Endodermal cell (in vitro differentiated cells): ENCODE results near the gene CHMP4A. TPM values are rescaled to one million over a fixed set of nuclear protein-coding genes. Genes with fewer than 3 reads are reported as not detected.

Experiments used
- DNase-seq: peaks from one replicate; pipeline ENCODE4 v3.0.0-alpha.2; 2017
- H3K27ac ChIP-seq: 2 replicates; pipeline ENCODE4 v1.5.1; 2013; ENCODE audit warnings: mild to moderate bottlenecking, low read depth, low read length, moderate library complexity
- H3K27me3 ChIP-seq: 2 replicates; pipeline ENCODE4 v1.6.1; 2013; ENCODE audit warnings: mild to moderate bottlenecking, low read length, moderate library complexity; ENCODE audit not compliant: insufficient read depth, control insufficient read depth, poor library complexity, severe bottlenecking
- H3K36me3 ChIP-seq: 2 replicates; pipeline ENCODE4 v1.7.0; 2013; ENCODE audit warnings: mild to moderate bottlenecking, low read length, moderate library complexity; ENCODE audit not compliant: control insufficient read depth, insufficient read depth
- H3K4me1 ChIP-seq: one replicate; pipeline ENCODE4 v1.7.0; 2013; ENCODE audit warnings: low read length; ENCODE audit not compliant: control insufficient read depth, insufficient read depth
- H3K4me3 ChIP-seq: 2 replicates; pipeline ENCODE4 v1.5.1; 2013; ENCODE audit warnings: mild to moderate bottlenecking, low read length, moderate library complexity
- H3K9ac ChIP-seq: 2 replicates; pipeline ENCODE4 v1.6.1; 2013; ENCODE audit warnings: mild to moderate bottlenecking, low read length, moderate library complexity; ENCODE audit not compliant: poor library complexity, severe bottlenecking; ENCODE audit errors: extremely low read depth
- H3K9me3 ChIP-seq: 2 replicates; pipeline ENCODE4 v1.6.1; 2013; ENCODE audit warnings: mild to moderate bottlenecking, low read length, moderate library complexity; ENCODE audit not compliant: control insufficient read depth
- H3K27ac Mint-ChIP-seq: 2 replicates; pipeline ENCODE4 v1.8.0; 2020; ENCODE audit warnings: mixed read lengths
- H3K27me3 Mint-ChIP-seq: 2 replicates; pipeline ENCODE4 v1.8.0; 2021; ENCODE audit warnings: mild to moderate bottlenecking, mixed read lengths; ENCODE audit not compliant: insufficient read depth
- H3K36me3 Mint-ChIP-seq: 2 replicates; pipeline ENCODE4 v1.8.0; 2020; ENCODE audit warnings: low read depth, mixed read lengths
- H3K4me1 Mint-ChIP-seq: 2 replicates; pipeline ENCODE4 v1.8.0; 2020; ENCODE audit warnings: mixed read lengths
- H3K4me3 Mint-ChIP-seq: 2 replicates; pipeline ENCODE4 v1.8.0; 2020; ENCODE audit warnings: mild to moderate bottlenecking, moderate library complexity, mixed read lengths
- H3K9me3 Mint-ChIP-seq: 2 replicates; pipeline ENCODE4 v1.8.0; 2020; ENCODE audit warnings: mild to moderate bottlenecking, mixed read lengths
- WGBS, 2 experiments: methylation state at CpG; one replicate each; pipeline versions ENCODE4 v1.1.5 to v1.1.7; 2013; ENCODE audit warnings: missing lambda C conversion rate in 2 of 2, mixed read lengths in 1 of 2; ENCODE audit not compliant: insufficient coverage in 1 of 2, insufficient read length in 1 of 2; 5-methylcytosine and 5-hydroxymethylcytosine counted together
- total RNA-seq, 2 donors: library from RNA; stranded (reverse); fragmentation: NEBNext Ultra II Directional in 1 of 2; extraction: Animal tissue kit (Norgen Biotek cat#: 25700) in 1 of 2; gene quantifications; 2 replicates in 1 of 2; 3 replicates in 1 of 2; pipeline ENCODE4 v1.2.1, GENCODE V29; 2021
- TF ChIP-seq, protein P1 (sequence below): fragments of 200-600 bp; sonication (generic); conservative IDR thresholded peaks from 2 replicates; pipeline ENCODE4 v1.5.0; 2021; ENCODE audit warnings: antibody characterized with exemption, mild to moderate bottlenecking

The CHMP4A gene
- total RNA-seq, 2 donors from 2014 or later, result 38.8 to 44.3 TPM

DNA sequence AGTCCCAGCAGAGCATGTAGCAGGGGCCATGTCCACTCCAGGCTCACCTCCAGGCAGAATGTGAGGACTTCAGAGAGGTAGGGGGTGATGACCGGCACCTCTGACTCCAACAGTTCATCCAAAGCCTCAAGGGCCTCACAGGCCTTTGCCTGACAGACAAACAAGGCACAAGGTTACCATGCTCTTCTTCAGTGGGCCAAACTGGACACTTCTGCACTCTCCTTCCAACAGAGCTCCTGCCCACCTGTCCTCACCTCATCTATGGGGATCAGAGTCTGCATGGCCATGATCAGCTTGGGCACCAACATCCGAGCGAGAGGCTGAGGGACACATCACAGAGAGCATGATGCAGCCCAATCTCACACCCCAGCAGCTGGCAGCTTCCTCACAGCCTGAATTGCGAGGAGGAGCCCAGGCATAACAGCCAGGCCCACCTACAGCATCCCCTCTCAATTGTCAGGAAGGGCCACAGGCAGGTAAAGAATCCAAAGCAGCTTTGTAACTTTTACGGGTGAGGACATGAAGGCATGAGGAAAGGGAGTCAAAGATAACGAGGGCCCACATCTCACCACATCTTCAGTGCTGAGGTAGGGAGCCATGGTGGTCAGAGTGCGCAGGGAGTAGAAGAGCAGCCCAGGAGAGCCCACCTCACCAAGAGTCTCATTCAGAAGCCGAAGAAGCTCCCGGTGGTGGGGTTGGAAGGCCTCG is 26.3 kb downstream of the CHMP4A start:
- Mint-ChIP-seq H3K36me3 (peaks cover 49% of the 10 kb centered on the region), H3K4me3 (peak overlapping the region; percentile 89), H3K27me3 (no peaks in the 10 kb centered on the region), H3K4me1 (peaks cover 6% of the 10 kb centered on the region), H3K9me3 (no peaks in the 10 kb centered on the region), H3K27ac (no peak overlapping the region)
- TF ChIP-seq, protein P1, sequence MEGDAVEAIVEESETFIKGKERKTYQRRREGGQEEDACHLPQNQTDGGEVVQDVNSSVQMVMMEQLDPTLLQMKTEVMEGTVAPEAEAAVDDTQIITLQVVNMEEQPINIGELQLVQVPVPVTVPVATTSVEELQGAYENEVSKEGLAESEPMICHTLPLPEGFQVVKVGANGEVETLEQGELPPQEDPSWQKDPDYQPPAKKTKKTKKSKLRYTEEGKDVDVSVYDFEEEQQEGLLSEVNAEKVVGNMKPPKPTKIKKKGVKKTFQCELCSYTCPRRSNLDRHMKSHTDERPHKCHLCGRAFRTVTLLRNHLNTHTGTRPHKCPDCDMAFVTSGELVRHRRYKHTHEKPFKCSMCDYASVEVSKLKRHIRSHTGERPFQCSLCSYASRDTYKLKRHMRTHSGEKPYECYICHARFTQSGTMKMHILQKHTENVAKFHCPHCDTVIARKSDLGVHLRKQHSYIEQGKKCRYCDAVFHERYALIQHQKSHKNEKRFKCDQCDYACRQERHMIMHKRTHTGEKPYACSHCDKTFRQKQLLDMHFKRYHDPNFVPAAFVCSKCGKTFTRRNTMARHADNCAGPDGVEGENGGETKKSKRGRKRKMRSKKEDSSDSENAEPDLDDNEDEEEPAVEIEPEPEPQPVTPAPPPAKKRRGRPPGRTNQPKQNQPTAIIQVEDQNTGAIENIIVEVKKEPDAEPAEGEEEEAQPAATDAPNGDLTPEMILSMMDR, result no peak
- WGBS, 2 experiments, result 92 to 100% methylated on average over 4 to 10 of the region's 10 CpGs
- H3K36me3 ChIP-seq, result peaks cover 68% of the 10 kb centered on the region
- H3K27ac ChIP-seq, result no peak overlapping the region
- no peaks in the 10 kb centered on the region for H3K27me3 ChIP-seq
- H3K9me3 ChIP-seq, result no peaks in the 10 kb centered on the region
- no peak overlapping the region for H3K9ac ChIP-seq
- H3K4me3 ChIP-seq, result no peak overlapping the region
- DNase-seq, result no peak
- no peaks in the 10 kb centered on the region for H3K4me1 ChIP-seq

DNA sequence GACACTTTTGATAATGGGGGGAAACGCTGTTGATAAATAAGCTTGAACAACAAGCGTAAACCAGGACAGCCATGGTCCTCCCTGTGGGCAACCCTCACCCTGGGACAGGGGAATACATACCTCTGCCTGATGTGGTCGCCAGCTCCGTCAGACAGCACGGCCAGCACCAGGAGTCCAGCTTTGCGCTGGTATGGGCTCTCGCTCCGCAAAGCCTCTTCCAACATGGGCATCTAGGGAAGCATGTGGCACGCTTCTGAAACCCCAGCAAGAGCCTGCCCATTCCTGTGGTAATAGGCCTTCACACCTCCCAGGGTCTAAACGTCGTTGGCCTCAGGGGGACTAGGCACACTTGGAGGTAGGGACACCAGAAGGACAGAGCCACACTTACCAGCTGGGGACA is 27.5 kb downstream of the CHMP4A start:
- Histone ChIP-seq H3K9me3 (no peaks in the 10 kb centered on the region), H3K36me3 (peaks cover 65% of the 10 kb centered on the region), H3K9ac (no peak overlapping the region), H3K27me3 (no peaks in the 10 kb centered on the region), H3K4me3 (no peak overlapping the region), H3K4me1 (no peaks in the 10 kb centered on the region), H3K27ac (no peak overlapping the region)
- Mint-ChIP-seq H3K27ac (no peak overlapping the region), H3K9me3 (no peaks in the 10 kb centered on the region), H3K36me3 (peaks cover 43% of the 10 kb centered on the region), H3K4me1 (peaks cover 6% of the 10 kb centered on the region), H3K4me3 (no peak overlapping the region), H3K27me3 (no peaks in the 10 kb centered on the region)
- DNase-seq, result no peak
- TF ChIP-seq, protein P1, result no peak
- WGBS, 2 experiments, result 94 to 97% methylated on average over 10 to 11 of the region's 11 CpGs

DNA sequence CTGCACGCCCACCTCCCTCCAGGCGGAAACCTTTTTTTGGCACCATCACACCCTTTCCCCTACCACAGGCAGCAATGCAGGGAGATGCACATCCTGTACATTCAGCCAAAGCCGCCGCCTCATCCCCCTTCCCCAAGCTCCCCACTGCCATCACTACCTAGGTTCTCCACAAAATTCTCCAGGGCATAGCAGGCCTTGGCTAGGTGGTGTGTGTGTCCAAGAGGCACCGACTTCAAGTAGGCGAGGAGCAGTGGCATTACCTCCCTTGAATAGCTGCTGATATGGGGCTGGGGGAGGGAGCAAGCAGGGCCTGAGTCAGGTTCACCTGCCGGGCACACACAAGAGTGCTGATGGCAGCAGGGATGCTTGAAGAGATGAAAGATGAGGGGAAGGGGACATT is 28.3 kb downstream of the CHMP4A start:
- Histone ChIP-seq H3K27me3 (no peaks in the 10 kb centered on the region), H3K36me3 (peaks cover 66% of the 10 kb centered on the region), H3K9ac (no peak overlapping the region), H3K4me3 (no peak overlapping the region), H3K9me3 (no peaks in the 10 kb centered on the region), H3K27ac (no peak overlapping the region), H3K4me1 (no peaks in the 10 kb centered on the region)
- WGBS, 2 experiments, result 94 to 100% methylated on average over 3 to 7 of the region's 7 CpGs
- Mint-ChIP-seq H3K36me3 (peaks cover 45% of the 10 kb centered on the region), H3K4me3 (no peak overlapping the region), H3K27ac (no peak overlapping the region), H3K27me3 (no peaks in the 10 kb centered on the region), H3K9me3 (no peaks in the 10 kb centered on the region), H3K4me1 (peaks cover 6% of the 10 kb centered on the region)
- no peak for DNase-seq
- TF ChIP-seq, protein P1, result no peak
